Stimulated activated CD8-positive, alpha-beta memory T cell treated with anti-CD3 and anti-CD28 coated beads, Interleukin-4, amount 100 ng/mL, for 4 hours (primary cell): ENCODE data around the gene ARL15.

ENCODE experiments used
- DNase-seq, 2 donors: peaks; one replicate each; pipeline ENCODE4 v3.0.0-alpha.2; 2020; ENCODE audit warnings: low read depth in 2 of 2, low spot score in 1 of 2

The ARL15 gene

DNA sequence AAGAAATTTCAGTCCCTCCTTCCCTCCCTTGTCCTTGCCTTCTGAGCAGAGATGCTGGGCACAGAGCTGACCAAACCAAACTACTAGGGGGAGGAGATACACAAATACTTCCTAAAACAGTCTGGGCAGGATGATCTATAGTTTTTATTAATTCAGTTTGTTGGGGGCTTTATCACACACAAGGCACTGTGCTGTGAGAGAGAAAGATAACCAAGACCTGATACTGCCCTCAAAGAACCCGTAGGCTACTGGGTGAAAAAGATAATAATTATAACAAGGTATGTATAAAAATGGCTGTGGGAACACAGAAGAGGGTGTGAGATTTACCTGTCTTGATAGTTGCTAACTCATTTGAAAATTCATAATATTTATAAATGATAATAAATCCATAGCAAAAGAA lies 395.3 kb downstream of the ARL15 start:
- no peak for DNase-seq

DNA sequence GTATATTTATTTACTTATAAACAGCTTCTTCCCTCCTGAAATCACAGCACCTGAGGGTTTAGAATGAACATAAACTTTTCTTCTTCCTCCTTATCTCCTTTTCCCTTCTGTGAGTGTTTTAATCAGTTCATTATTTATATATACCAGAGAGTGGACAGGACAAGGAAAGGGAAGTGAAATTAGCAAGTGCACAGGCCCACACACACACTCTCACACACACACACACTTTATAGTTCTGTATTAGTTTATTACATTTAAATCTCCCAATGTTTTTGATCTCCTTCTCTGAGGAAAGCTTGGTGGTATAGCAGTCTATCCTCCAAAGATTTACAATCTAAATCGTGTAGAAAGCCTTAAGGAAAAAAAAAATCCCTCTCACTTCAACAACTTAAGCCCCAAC lies 396.4 kb downstream of the ARL15 start:
- DNase-seq, result no peak

DNA sequence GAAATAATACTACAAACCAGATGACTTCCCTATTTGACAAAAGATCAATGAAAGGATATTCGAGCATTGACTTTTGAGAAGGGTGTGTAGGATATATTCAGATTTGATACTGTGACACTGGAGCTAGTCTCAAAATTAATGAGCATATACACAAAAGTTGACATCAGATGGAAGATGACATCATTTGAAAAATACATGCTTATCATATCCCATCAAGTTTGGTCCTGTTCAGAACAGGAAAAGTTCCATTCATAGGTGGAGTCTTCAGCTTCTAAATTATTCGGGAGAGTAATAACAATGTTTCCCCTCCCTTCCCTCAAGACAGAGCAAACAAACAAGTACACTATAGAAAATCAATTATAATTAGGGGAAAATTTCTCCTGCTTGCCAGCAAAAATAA lies 401.6 kb downstream of the ARL15 start:
- no peak for DNase-seq

DNA sequence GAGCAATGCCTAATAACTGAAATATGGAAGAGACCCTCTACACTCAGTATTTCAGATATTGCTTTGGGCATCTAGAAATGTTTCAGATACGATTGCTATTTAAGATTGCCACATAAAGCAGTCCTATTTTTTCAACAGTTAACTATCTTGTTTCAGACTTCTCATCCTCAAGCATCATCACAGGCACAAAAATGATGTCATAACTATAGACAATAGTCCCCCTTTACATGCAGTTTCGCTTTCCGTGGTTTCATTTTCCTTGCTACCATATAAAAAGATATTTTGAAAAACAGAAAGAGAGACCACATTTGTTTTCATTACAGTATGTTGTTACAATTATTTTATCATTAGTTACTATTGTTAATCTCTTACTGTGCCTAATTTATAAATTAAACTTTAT lies 402.5 kb downstream of the ARL15 start:
- DNase-seq, result no peak

DNA sequence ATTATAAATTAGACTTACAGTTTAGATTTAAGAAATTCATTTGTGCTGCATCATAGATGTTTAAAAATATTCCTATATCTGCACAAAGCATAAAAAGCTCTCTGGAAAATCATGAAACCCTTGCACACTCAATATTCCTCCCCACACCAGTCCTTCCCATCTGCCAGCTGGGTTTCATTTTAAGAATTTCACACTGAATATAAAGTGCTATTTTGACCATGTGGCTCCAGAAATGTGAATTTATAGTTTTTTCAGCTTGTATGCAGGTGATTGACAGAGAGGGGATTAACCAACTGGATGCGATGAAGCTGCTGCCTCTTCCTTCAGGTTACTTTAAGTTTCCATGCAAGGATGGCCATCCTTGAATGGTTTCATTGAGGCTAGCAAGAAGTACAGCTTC lies 403.6 kb downstream of the ARL15 start:
- DNase-seq, result no peak

DNA sequence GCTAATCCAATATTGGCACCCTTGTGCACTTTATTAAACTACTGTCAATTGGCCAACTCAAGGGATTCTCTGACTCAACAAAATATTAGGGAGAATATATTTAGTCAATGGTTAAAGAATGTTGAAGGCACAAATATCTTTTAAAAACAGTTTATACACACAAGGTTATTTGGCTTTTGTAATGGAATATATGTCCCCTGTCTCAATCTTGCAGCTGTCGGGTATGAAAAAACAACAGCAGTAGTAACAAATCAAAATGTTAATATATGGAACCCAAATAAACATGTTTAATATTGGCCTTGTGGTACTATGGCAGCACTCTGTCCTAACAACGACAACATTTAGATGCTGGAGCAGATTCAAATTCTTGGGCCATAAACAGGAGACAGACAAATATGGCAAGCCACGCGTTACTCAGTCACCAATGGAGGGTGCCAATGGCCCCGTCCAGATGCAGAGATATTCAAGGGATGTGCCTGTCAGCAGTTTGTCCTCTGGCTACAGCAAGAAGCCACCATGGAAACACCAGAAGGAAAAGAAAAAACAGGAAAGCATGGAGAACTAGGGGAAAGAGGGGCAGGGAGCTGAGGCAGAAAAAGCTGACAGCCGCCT lies 408.0 kb downstream of the ARL15 start:
- no peak for DNase-seq

DNA sequence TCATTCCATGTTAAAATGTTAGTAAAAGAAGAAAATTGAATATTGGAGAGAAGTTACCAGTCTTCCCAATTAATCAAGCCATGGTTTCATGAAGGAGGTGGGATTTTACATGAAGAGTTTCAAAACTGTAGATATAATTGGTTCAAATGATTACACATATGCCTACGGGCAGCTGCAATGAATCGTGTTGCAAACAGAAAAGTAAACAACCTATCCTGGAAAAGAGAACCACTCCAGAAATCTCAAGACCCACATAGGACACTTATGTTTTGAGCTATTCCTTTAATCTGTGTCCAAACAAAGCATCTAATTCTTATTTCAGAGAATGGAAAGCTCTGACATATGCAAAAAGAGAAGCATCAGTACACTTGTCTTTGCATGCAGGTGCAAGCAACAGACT lies 409.7 kb downstream of the ARL15 start:
- no peak for DNase-seq

DNA sequence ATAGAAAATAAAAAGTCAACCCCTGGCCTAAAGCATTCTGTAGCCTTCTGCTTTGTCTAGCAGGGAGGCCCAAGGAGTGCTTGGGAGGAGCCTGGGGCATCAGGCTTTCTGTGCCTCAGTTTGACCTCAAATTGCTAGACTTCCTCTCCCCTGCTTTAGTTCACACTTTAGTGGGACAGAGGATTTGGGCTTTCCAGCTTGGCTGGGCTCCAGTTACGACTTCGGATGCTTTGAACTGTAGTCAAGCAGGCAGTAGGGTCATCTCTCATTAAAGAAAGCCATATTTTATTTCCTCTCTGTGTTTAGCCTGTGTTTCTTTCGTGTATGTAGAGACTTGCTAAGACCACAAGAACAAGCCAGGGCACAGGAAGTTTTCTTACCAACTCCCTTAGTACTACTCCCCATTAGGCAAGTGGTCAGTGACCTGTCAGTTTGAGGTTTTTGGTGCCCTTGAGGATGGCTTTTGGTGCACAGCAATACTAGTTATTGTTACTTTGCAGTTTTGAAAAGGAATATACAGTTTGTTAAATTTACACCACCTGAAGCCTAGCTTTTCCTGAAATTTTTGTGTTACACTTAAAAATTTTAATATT lies 415.2 kb downstream of the ARL15 start:
- no peak for DNase-seq

DNA sequence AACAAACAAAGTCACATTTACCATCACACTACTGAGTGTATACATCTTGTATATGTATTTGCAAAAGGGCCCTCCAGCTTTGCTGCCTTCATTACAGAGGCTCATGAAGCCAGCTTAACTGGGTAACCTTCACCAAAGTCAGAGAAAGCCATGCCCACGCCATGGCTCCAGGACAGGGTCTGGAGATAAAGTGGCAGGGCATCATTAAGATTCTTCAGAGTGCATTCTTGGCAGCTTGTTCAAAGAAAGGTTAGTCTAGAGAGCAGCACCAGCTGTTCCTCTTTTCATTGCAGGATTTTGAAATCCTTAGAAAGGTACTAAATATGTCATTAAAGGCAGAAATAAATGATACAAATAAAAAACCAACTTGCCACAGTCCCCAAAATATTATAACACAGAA lies 416.7 kb downstream of the ARL15 start:
- DNase-seq, result no peak

DNA sequence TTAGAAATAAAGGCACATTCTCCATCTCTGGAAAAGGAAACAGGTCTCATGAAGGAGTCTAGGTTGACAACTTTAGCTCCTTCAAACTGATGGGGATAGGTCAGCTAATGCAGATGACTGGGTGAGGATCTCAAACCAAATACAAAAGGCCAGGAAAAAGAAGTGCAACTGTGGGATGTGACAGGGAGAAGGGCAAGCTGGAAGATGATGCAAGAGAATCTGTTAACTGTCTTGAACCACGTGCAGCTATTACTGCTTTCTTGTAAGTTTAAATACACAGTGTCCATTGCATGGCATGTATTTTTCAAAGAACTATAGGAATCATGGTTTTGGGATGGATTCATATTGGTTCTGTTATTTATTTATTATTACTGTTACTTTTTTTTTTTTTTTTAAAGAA lies 418.1 kb downstream of the ARL15 start:
- no peak for DNase-seq

DNA sequence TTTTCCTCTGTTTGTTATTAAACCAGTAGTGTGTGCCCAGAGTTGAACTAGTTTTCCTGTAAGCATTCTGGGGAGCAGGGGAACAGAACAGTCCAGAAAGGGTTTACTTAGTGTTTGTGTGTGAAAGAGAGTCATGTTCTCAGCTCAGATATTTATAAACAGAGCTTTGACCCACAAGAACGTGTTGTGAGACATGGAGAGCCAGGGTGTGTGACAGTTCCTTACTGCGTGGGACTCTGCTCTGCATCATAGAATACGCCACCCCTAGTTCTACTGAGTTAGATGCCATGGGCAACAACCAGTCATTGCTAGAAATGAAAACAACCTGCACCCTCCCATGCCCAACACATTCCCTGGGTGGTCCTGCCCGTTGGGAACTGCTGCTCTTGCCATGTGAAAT lies 419.2 kb downstream of the ARL15 start:
- no peak for DNase-seq

DNA sequence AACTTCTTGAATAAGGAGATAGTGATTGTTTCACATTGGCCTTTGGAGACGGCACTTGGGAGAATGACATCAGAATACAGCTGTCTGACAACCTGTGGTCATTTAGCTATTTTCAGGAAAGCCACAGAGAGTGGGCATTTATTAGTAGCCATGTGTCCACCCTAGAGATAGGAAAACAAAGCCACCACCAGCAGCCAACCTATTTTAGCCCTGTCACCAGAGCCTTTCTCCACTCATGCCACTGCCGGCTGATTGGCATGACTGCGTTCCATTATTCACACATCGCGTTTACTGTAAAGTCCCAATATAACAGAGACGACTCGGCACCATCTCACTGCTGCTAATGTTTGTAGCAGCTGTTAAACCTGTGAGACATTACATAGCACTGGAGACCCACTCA lies 419.9 kb downstream of the ARL15 start:
- DNase-seq, result no peak

DNA sequence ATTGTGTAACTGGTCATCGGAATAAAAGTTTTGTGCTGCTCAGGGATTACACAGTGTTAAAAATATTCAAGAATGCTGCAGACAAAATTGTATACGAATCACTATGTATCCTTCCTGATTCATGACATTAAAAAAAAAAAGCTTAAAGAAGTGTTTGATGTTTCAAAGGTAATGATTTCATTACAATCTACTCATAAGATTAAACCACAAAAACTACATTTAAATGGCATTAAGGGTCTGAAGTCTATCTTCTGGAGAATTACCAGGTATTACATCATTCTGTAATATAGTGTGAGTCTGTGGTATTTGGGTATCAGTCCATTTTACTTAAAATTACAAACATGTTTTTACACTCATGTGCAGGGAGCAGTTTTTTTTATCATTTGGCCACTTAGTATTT lies 425.5 kb downstream of the ARL15 start:
- no peak for DNase-seq

DNA sequence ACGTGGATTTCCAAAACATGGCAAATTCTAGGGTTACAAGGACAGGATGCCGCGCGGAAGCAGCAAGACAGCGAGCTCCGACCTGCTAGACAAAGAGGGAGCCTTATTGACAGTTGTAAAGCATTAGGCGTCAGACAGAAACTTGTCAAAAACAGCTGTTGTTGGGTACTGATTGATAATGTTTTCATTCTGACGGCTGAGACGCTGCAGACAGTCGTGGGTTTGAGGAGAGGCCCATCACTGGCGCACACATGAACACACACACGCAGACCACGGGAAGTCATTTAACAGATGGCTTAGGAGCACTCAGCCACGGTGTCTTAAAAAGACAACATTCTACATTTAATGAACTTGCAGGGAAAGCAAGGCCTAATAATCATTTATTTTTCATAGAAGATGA lies 426.0 kb downstream of the ARL15 start:
- DNase-seq, result no peak

DNA sequence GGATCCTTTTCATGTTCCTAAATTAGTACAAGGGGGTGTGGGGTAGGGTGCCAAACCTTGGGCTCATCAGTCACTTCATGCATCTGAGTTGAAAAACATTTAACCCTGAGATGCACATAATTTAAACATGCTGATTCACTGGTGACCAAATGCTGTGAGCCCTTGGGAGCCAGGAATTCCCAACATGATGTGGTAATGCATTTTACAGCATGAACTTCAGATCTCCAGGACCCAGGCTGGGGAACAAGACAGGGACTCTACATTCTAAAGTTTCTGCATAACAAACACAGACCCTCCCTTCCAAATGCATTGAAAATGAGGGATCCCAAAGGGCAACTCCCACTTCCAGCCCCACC lies 427.7 kb downstream of the ARL15 start:
- no peak for DNase-seq

DNA sequence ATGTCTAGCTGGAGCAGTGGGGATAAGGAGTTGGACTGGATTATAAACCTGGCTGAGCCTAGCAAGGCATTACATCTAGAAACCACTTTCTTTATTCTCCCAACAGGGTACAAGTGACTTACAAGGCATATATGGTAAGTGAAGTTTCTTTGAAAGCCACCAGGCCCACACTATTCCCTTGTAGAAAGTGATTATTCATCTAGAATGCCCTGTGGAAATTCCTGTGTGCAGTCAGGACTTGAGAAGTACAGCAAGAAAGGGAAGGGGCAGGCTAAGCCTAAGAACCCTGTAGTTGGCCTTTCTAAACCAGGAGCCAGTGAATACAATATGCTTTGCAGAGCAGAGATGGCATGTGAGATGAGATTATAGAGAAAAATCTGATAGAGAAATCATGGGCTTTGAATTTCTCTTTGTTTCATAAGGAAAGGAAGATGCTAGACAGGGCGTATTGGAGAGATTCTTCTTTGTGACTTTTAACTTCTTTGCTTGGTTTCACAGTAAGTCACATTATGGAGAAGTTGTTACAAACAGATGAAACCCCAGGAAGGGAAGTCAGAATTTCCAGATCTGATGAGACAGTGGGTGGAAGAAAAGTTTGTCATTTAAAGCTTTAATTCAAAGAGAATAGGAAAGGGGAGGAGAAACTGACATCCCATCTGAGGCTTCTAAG lies 428.2 kb downstream of the ARL15 start:
- no peak for DNase-seq

DNA sequence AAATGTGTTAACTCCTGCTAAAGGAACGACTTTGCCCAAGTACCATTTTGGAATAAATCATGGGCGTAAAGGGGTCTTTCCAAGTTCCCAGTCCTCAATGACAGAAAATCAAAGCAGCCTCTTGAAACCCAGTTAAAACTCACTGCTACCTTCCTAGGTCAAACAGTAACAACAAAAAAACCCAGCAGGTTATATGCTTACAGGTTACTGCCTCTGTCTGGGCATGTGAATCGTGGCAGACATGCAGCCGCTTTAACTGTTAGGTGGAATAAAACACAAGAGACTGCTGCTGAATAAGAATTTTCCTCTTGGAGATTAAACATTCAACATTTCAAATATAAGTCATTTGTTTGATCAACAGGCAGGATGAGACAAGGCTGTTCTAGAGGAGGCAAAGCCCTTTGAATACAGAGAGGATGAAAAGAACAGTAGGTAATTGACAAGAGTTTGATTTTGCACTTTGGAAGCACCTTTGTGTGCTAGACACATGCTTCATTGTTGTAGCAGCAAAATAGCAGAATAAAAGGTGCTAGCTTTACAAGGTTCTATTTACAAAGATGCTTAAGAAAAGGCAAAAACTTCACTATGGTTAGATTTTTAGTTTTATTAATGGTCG lies 430.6 kb downstream of the ARL15 start:
- DNase-seq, result no peak

DNA sequence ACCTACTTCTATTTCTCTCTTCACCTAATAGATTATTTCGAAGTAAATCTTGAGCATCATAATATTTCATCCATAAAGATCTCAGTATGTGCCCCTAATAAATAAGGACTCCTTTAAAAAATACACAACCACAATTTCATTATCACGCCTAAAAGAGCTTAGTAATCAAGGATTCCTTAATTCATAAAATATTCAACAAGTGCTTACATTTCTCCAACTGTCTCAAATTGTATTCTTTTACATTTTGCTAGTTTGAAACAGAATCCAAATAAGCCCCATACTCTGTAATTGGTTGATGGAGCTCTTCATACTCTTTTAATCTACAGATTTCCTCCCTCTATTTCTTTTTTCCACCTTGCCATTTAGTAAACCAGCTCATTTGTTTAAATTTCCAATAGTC lies 432.4 kb downstream of the ARL15 start:
- no peak for DNase-seq

DNA sequence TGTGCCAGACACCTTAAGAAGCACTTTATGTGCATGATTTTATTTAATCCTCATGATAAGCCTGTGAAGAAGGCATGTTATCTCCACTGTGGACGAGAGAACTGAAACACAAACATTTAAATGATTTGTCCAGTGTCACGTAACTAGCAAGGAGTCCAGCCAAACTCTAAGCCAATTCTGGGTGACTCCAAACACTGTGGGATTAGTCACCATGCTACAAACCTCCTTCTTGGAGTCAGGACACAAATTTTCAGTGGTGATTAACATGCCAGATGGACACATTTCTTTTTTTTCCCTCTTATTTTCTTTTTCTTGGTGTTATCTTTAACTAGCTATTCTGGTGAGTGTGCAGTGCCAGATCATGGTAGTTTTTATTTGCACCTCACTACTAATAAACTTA lies 433.1 kb downstream of the ARL15 start:
- no peak for DNase-seq

DNA sequence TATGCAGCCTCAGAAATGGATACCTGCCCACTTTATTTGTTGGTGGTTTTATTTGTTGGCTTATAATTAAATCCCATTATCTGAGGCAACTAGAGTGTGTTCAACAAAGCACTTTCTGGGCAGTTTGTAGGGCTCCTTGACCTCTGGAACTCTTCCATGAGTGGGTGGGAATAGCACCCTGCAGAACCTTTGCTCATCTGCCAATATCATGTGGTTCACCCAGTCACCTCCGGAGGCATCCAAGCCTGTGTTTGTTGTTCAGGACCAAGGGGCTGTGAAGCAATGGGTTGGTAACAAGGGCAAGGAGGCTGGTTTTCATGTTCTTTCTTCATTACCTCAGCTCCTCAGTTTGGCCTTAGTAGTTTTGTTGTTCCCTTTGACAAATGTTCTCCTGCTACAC lies 436.0 kb downstream of the ARL15 start:
- no peak for DNase-seq

DNA sequence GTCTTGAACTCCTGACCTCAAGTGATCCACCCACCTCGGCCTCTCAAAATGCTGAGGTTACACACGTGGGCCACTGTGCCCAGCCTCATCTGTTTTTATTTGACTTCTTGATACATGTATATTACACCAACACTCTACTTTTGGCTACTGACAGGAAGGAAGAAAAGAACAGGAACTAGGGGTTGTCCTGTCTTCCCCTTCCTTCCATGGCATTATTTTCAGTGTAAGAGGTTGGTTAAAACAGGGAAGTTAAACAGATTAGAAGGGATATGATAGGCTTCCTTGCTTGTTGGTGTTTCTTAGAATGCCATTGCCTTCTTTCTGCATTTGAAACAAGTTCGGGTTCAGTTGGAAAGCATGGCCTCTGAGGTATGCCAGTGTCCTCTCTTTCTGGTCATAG lies 437.1 kb downstream of the ARL15 start:
- no peak for DNase-seq

DNA sequence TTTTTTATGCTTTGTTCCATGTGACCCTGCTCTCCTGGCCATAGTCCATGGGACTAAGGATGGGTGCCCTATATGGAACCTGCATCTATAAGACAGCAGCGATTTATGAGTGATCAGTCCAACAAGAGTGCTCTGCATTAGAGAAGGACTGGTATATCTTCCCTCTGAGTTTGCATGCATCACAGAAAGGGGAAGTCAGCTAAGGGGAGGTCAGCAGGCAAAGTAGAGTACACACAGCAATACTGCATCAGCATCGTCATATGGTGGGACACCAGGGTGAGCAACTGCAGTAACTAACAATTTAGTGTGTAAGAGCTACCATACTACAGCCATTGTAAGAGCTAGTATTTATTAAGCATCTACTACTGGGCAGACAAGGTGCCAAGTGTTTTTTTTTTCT lies 438.6 kb downstream of the ARL15 start:
- no peak for DNase-seq

DNA sequence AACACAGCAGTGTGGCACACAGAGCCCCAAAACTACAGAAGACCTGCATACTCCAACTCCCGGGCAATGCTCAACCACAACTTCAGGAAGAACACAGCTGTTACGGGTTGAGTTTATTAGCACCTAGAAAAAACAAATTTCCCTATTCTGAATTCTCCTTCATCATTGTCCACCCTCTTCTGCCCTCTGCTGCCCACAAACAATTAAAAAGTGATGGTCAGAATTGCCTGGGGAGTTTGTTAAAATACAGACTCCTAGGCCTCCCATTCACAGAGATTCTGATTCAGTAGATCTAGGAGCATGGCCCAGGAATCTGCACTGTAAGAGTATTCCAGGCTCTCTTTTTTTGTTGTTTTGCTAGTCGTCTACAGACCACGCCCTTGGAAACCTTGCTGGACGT lies 439.3 kb downstream of the ARL15 start:
- DNase-seq, result no peak
